ENCODE measurements around the gene ASTE1. TPM values are rescaled to one million over a fixed set of nuclear protein-coding genes. Genes with fewer than 3 reads are reported as not detected.
A peak's percentile ranks its signal among the peaks of the same experiment; 100 is the strongest.

ASTE1 gene
- total and polyA plus RNA-seq, 2 of the 8 experiments (the other 6 are each of a cell fraction or from before 2014, with no cell fraction given) = 6.4 TPM; not detected in 1

GRCh38 chr3:131075632-131076328 lies 49.2 kb upstream of the ASTE1 start:
- Histone ChIP-seq H4K8ac (ENCODE audit: extremely low read depth, insufficient read depth, low read length) (no peak overlapping the region), H4K5ac (ENCODE audit: insufficient read length, low read depth, low read length) (no peak overlapping the region), H3K23me2 (ENCODE audit: low read depth, low read length) (no peaks in the 10 kb centered on the region), H3K4me1 (replicated peaks in 1 of 4; ENCODE audit: control insufficient read depth in 3 of 4, insufficient read depth in 4 of 4, low read length in 3 of 4) (peaks cover 0 to 11% (median 6%) of the 10 kb centered on the region in 4 experiments), H2BK12ac (ENCODE audit: low read depth, low read length) (peak overlapping the region; percentile 62; the same call in 1 of the 2 replicates), H4K20me1 (replicated peaks in 1 of 2; ENCODE audit: control insufficient read depth in 1 of 2, insufficient read depth in 2 of 2, low read length in 2 of 2) (no peaks in the 10 kb centered on the region), H2AK5ac (ENCODE audit: low read depth, low read length) (no peak overlapping the region), H3K4me2 (ENCODE audit: insufficient read depth in 1 of 2, low read depth in 2 of 2, low read length in 2 of 2) (no peak overlapping the region), H4K91ac (replicated peaks; ENCODE audit: insufficient read length, low read length) (no peak overlapping the region), H3K79me1 (ENCODE audit: low read depth, low read length) (no peaks in the 10 kb centered on the region), H3K36me3 (ENCODE audit: control insufficient read depth in 2 of 4, insufficient read depth in 4 of 4, low read length in 3 of 4) (no peaks in the 10 kb centered on the region), H3K56ac (replicated peaks; ENCODE audit: insufficient read length, low read depth, low read length) (no peak overlapping the region), H2BK120ac (replicated peaks; ENCODE audit: low read depth, low read length) (no peak overlapping the region), H3K4me3 (ENCODE audit: extremely low read depth in 1 of 4, insufficient read depth in 2 of 4, low read depth in 3 of 4, low read length in 4 of 4) (no peak overlapping the region), H2BK20ac (ENCODE audit: low read length) (no peak overlapping the region), H3K79me2 (ENCODE audit: control insufficient read depth in 1 of 2, insufficient read depth in 2 of 2, low read length in 2 of 2) (no peaks in the 10 kb centered on the region), H3K18ac (ENCODE audit: extremely low read depth, low read length) (no peak overlapping the region), H3K23ac (ENCODE audit: insufficient read length) (no peak overlapping the region), H3K9ac (replicated peaks in 1 of 4; ENCODE audit: extremely low read depth in 1 of 4, low read depth in 3 of 4, low read length in 3 of 4) (no peak overlapping the region), H2BK5ac (ENCODE audit: low read depth, low read length) (no peak overlapping the region; the same call in 1 of the 2 replicates), H3K4ac (replicated peaks; ENCODE audit: insufficient read length, low read depth, low read length) (no peak overlapping the region), H3K9me3 (ENCODE audit: insufficient read depth in 2 of 2, low read depth in 1 of 2, low read length in 1 of 2) (no peaks in the 10 kb centered on the region), H3K14ac (ENCODE audit: insufficient read length) (no peak overlapping the region), H2AFZ (ENCODE audit: low read length) (peak overlapping the region; percentile 6; the same call in 1 of the 2 replicates), H3K27ac (ENCODE audit: low read depth, low read length) (no peak overlapping the region; the same call in 1 of the 2 replicates), H3K27me3 (replicated peaks in 1 of 4; ENCODE audit: control insufficient read depth in 3 of 4, extremely low read depth in 1 of 4, insufficient read depth in 3 of 4, low read length in 3 of 4) (no peaks in the 10 kb centered on the region), H2BK15ac (ENCODE audit: low read length) (no peak overlapping the region)
- CTCF ChIA-PET (ENCODE audit: partially characterized antibody) = interaction anchor here (1.0 kb wide), 1 partner anchor 36 kb away, joined by 3 read pairs; no protein-coding TSS in a partner anchor
- POLR2A ChIA-PET (ENCODE audit: partially characterized antibody) = no interaction called here
- WGBS, 2 experiments (ENCODE audit: extremely low coverage in 1 of 2, insufficient coverage in 1 of 2, insufficient read length in 1 of 2, insufficient replicate concordance in 2 of 2, low coverage in 1 of 2, low lambda C conversion rate in 2 of 2, missing lambda C conversion rate in 1 of 2) = 64% methylated on average over 4 of the region's 4 CpGs; no CpG with 5 or more reads in 1 of the 2 experiments
- no peak for DNase-seq (ENCODE audit: low read depth in 1 of 2, low spot score in 2 of 2)
- no peak for FAIRE-seq
- no peak for TF ChIP-seq CHD2 (IDR thresholded peaks at IDR 0.05; ENCODE audit: low read length)
- no peak for TF ChIP-seq CBX5 (IDR thresholded peaks at IDR 0.05; ENCODE audit: low read depth, low read length)
- TF ChIP-seq SP1 (IDR thresholded peaks at IDR 0.05; ENCODE audit: low read depth, low read length) = no peak
- no peak for TF ChIP-seq SUZ12 (IDR thresholded peaks at IDR 0.05; ENCODE audit: low read length)
- TF ChIP-seq CHD1 (IDR thresholded peaks at IDR 0.05; ENCODE audit: low read depth, low read length) = no peak
- no peak for TF ChIP-seq SIN3A (conservative IDR thresholded peaks at IDR 0.05 in 1 of 2, IDR thresholded peaks at IDR 0.05 in 1 of 2; ENCODE audit: low read depth in 1 of 2, low read length in 2 of 2)
